SHP77 treated with DMSO at 0.1 percent for 48 hours (cell line): ENCODE measurements around the gene HNRNPCL4.
"Not testable (repeated sequence)": the region's sequence is repeated elsewhere in the genome, so short reads cannot be mapped to it uniquely, and the experiment has no call there.

Source experiments
- DNase-seq: peaks from one replicate; lab custom pipeline; 2025; lab: John Stamatoyannopoulos, UW

The HNRNPCL4 gene

DNA sequence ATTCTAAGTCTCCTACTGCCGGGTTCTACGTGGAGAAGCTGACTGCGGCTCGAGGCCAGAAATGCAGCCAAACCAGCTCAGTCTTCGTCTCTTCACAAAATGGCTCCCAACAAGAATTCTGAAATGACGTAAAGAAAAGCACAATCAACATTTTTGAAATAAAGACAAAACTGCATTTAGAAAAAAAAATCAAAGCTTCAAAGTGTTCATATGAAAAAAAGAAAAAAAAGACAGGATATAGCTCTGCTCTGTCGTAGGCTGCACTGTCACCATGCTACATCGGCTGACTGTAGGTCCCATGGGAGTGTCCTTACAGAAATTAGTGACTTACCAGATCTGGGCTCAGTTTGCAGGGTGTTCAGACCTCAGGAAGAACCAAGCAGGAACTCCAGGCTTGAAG is at the start of gene HNRNPCL4:
Gene HNRNPCL4 (minus strand): TSS at position 101 of the 400 bp plus-strand sequence. CDS start 164 bp downstream, outside the sequence.
- not testable (repeated sequence) for DNase-seq

DNA sequence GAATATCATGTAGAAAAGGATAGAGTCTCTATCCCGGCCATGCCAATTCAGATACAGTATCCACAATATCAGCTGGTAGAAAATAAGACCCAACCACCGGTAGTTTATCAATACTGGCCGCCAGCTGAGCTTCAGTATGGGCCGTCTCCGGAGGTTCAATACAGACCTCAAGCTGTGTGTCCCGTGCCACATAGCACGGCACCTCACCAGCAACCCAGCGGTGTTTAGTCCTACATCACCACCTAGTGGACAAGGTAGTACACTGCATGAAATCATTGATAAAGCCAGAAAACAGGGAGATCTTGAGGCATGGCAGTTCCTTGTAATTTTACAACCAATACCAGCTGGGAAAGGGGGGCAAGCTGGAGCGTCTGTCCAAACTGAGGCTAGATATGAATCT is 43.3 kb upstream of the HNRNPCL4 start:
- DNase-seq: not testable (repeated sequence)

DNA sequence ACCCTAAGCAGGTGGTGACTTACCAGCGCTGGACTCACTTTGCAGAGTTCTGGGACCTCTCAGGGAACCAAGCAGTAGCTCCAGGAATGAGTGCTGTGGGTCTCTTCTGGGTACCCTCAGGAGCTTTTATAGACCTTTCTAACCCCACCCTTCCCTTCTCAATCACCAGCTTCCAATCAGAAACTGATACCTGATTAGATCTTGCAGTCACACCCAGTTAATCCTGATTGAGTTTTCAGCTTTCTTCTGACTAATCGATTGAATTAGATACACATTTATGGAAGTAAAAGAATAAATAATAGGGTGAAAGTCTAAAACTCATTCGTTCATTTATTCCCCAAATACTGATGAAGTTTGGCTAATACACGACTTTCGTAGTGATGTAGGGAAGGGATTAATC is 35.9 kb upstream of the HNRNPCL4 start, which contains the start of gene PRAMEF13:
Gene PRAMEF13 (minus strand): TSS at position 101 of the 400 bp plus-strand sequence. CDS start 1,820 bp downstream, outside the sequence.
- DNase-seq: not testable (repeated sequence)

DNA sequence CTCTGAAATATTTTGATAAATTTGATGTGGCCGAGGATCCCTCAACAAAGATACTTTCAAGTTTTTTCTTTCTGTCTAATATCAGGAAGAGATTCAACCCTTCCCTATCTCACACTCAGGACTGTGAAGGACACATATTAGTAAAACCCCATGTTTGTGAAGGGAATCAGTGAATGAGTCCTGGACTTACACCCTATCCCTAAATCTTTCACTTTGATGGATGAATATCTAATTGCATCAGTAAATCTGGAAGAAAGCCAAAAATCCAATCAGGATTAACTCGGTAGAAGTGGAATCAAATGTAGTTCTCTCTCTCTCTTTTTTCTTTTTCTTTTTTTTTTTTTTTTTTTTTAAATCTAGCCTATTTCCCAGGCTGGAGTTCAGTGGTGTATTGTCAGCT is 6.1 kb upstream of the HNRNPCL4 start, which contains the start of gene PRAMEF9:
Gene PRAMEF9 (plus strand): TSS at position 301 of the 400 bp plus-strand sequence. CDS start 3,433 bp downstream, outside the sequence.
- DNase-seq: not testable (repeated sequence)

DNA sequence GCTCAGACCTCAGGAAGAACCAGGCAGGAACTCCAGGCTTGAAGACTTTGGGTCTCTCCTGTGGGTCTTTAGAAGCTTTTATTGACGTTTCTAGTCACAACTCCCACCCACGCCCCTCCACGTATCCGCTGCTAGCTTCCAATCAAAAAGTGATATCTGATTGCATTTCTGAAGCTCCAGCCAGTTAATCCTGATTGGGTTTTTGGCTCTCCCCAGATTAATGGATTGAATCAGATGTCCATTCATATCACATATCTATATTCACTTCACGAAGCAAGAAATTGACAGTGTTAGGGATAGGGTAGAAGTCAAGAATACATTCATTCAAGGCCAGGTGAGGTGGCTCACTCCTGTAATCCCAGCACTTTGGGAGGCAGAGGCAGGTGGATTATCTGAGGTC is 9.5 kb downstream of the HNRNPCL4 start, which contains the start of gene PRAMEF26:
Gene PRAMEF26 (minus strand): TSS at position 101 of the 400 bp plus-strand sequence. CDS start 2,914 bp downstream, outside the sequence.
- DNase-seq: not testable (repeated sequence)

DNA sequence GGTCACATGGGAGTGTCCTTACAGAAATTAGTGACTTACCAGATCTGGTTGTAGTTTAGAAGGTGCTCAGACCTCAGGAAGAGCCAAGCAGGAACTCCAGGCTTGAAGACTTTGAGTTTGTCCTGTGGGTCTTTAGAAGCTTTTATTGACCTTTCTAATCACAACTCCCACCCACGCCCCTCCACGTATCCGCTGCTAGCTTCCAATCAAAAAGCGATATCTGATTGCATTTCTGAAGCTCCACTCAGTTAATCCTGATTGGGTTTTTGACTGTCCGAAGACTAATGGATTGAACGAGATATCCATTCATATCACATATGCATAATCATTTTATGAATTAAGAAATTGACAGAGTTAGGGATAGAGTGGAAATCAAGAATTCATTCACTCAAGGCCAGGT is 48.7 kb downstream of the HNRNPCL4 start, which contains the start of gene HNRNPCL2:
Gene HNRNPCL2 (minus strand): TSS at position 101 of the 400 bp plus-strand sequence. CDS start 454 bp downstream, outside the sequence.
- not testable (repeated sequence) for DNase-seq
